Measurements from ENCODE around the gene SLC25A51.

Gene SLC25A51

GRCh38 chr9:37840560-37841194 lies 63.2 kb downstream of the SLC25A51 start:
- no peak for DNase-seq

- no peak for DNase-seq
Observed at GRCh38 chr9:37839496-37840461, 64.1 kb downstream of the SLC25A51 start.
